Sigmoid colon (tissue), 4 donors: ENCODE data around the gene PRSS48.

Source experiments
- CTCF ChIP-seq, 4 experiments: fragments of 450-650 bp in 3 of 4; fragments of 200-600 bp in 1 of 4; IDR thresholded peaks; one replicate each; pipeline ENCODE4 v1.5.1; 2016 to 2019; ENCODE audit warnings: antibody characterized with exemption in 4 of 4, mild to moderate bottlenecking in 3 of 4, moderate library complexity in 2 of 4
- EP300 ChIP-seq, 4 donors: sonication (generic); formaldehyde crosslinking; IDR thresholded peaks; one replicate each; pipeline ENCODE4 v1.6.1; 2017; ENCODE audit warnings: antibody characterized with exemption in 4 of 4
- POLR2A ChIP-seq, 2 donors: fragments of 450-650 bp; IDR thresholded peaks; one replicate each; pipeline ENCODE4 v1.6.1; 2016; ENCODE audit warnings: antibody characterized with exemption in 2 of 2, mild to moderate bottlenecking in 2 of 2, moderate library complexity in 2 of 2
- POLR2AphosphoS5 ChIP-seq, 4 donors: sonication (generic); formaldehyde crosslinking; IDR thresholded peaks; one replicate each; pipeline ENCODE4 v1.6.1; 2017; ENCODE audit warnings: antibody characterized with exemption in 4 of 4

GRCh38 chr4:151325111-151325948, 48.4 kb downstream of the PRSS48 start, which contains the start of gene SH3D19:
- TF ChIP-seq CTCF (IDR thresholded peaks at IDR 0.05) (no peak), EP300 (IDR thresholded peaks at IDR 0.05) (no peak), POLR2A (IDR thresholded peaks at IDR 0.05) (peak; percentile 35 to 68), POLR2AphosphoS5 (IDR thresholded peaks at IDR 0.05) (peak; percentile 69 to 85 (median 82))
